ENCODE results near the gene ANKMY1. TPM values are rescaled to one million over a fixed set of nuclear protein-coding genes. Genes with fewer than 3 reads are reported as not detected.

The ANKMY1 gene
- total RNA-seq, 1 experiment from 2014 or later = 85.7 TPM

DNA sequence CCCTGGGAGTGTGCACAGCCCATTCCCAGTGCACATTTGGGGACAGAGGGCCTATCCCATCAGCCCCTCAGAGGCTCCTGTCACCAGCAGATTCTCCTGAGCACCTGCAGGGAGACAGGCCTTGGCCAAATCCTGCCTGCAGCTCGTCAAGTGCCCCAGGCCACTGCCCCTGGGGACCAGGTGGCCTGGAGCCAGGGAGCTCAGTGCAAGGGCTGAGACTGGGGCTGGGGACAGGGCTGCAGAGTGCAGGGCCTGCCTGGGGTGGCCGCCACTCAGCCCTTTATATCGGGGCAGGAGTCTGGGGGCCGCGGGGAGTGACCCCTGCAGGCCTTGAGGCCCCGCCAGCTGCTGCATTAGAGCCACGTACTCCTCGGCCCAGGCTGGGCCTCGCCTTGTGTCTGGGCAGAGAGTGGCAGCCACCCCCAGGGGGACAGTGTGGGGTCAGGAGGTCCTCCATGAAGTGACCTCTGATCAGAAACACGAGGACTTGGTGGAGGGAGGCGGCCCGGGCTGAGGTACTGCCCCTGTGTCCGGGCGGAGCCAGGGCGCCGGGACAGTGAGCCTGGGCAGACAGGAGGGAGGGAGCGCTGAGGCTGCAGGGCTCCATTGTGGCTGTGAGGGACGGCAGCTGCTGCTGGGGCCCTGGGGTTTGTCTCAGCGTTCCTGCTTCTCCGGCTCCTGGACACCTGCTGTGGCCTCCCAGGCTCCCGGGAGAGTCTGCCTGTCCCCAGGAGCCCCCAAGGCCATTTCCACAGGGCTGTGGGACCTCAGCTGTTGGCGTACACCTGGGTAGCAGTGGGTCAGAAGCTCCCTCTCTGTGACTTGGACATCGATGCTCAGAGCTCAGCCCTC lies 98.2 kb downstream of the ANKMY1 start:
- H4K20me1 ChIP-seq (ENCODE audit: insufficient read depth) = peaks cover 8% of the 10 kb centered on the region

DNA sequence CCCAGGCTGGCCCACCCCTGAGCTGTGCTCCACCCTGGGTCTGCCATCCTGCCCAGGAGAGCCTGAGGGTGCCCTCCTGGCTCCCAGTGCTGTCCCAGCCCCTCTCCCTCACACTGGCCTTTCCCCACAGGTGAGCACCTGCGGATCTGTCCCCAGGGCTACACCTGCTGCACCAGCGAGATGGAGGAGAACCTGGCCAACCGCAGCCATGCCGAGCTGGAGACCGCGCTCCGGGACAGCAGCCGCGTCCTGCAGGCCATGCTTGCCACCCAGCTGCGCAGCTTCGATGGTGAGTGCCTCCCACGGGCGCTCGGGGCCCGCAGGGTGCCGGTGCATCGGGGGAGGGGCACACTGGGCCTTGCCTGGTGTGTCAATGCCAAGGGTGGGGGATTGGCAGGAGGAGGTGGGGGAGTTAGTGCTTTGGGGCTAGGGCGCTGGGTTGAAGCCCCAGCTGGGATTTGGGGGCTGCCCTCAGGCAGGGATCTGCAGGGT lies 98.8 kb downstream of the ANKMY1 start:
- H3K79me2 ChIP-seq (ENCODE audit: low read depth) = peaks cover 17% of the 10 kb centered on the region
- H2AFZ ChIP-seq = no peak overlapping the region
- DNase-seq = no peak
- CTCF ChIA-PET = no interaction called here
- H3K36me3 ChIP-seq (ENCODE audit: low read depth) = peaks cover 4% of the 10 kb centered on the region; the same call in 1 of the 2 replicates
- peaks cover 50% of the 10 kb centered on the region for H3F3A ChIP-seq (ENCODE audit: insufficient read depth, low read depth)
- POLR2A ChIA-PET (ENCODE audit: unreplicated experiment) = interaction anchor here (1.0 kb wide), 1 partner anchor 71 kb away, joined by 7 read pairs; no protein-coding TSS in a partner anchor
- H3K4me2 ChIP-seq = peak overlapping the region; percentile 72
- intact Hi-C loops (cut with micrococcal nuclease; ENCODE audit: unreplicated experiment) = loop anchor here (1.0 to 10.0 kb wide), 3 partner anchors 25 to 394 kb away; no protein-coding TSS in a partner anchor
- no TSS peak for BruUV-seq (replicated peaks)
- peak overlapping the region; percentile 84; the same call in 1 of the 2 replicates for H3K27ac ChIP-seq
- H3K27me3 ChIP-seq (ENCODE audit: insufficient read depth, low read depth) = no peaks in the 10 kb centered on the region
- H3K4me3 ChIP-seq = no peak overlapping the region
- H3K4me1 ChIP-seq (replicated peaks; ENCODE audit: insufficient read depth) = peaks cover 56% of the 10 kb centered on the region
- no peaks in the 10 kb centered on the region for H3K9me3 ChIP-seq (ENCODE audit: insufficient read depth, low read depth)
- peaks cover 13% of the 10 kb centered on the region for H4K20me1 ChIP-seq (ENCODE audit: insufficient read depth)
- no peaks in the 10 kb centered on the region for H3K9me2 ChIP-seq (ENCODE audit: insufficient read depth)
- TF ChIP-seq, protein P1, sequence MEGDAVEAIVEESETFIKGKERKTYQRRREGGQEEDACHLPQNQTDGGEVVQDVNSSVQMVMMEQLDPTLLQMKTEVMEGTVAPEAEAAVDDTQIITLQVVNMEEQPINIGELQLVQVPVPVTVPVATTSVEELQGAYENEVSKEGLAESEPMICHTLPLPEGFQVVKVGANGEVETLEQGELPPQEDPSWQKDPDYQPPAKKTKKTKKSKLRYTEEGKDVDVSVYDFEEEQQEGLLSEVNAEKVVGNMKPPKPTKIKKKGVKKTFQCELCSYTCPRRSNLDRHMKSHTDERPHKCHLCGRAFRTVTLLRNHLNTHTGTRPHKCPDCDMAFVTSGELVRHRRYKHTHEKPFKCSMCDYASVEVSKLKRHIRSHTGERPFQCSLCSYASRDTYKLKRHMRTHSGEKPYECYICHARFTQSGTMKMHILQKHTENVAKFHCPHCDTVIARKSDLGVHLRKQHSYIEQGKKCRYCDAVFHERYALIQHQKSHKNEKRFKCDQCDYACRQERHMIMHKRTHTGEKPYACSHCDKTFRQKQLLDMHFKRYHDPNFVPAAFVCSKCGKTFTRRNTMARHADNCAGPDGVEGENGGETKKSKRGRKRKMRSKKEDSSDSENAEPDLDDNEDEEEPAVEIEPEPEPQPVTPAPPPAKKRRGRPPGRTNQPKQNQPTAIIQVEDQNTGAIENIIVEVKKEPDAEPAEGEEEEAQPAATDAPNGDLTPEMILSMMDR (conservative IDR thresholded peaks at IDR 0.05) = no peak
- TF ChIP-seq EZH2 (IDR thresholded peaks at IDR 0.05; ENCODE audit: low read depth) = no peak

More for the DNA sequence above, 98.2 kb downstream of the ANKMY1 start:
- Histone ChIP-seq H3K9me2 (ENCODE audit: insufficient read depth) (no peaks in the 10 kb centered on the region), H3K4me3 (no peak overlapping the region), H3K4me1 (replicated peaks; ENCODE audit: insufficient read depth) (peaks cover 51% of the 10 kb centered on the region), H3F3A (ENCODE audit: insufficient read depth, low read depth) (peaks cover 45% of the 10 kb centered on the region), H3K9me3 (ENCODE audit: insufficient read depth, low read depth) (no peaks in the 10 kb centered on the region), H2AFZ (no peak overlapping the region), H3K79me2 (ENCODE audit: low read depth) (peaks cover 10% of the 10 kb centered on the region), H3K4me2 (no peak overlapping the region), H3K27ac (no peak overlapping the region), H3K27me3 (ENCODE audit: insufficient read depth, low read depth) (no peaks in the 10 kb centered on the region), H3K36me3 (ENCODE audit: low read depth) (peaks cover 10% of the 10 kb centered on the region; the same call in 1 of the 2 replicates)
- no TSS peak for BruUV-seq (replicated peaks)
- ChIA-PET POLR2A (ENCODE audit: unreplicated experiment) (no interaction called here), CTCF (no interaction called here)
- DNase-seq = no peak
- intact Hi-C loops (cut with micrococcal nuclease; ENCODE audit: unreplicated experiment) = loop anchor here (10.0 kb wide), 1 partner anchor 395 kb away; no protein-coding TSS in a partner anchor
- TF ChIP-seq, protein P1 (conservative IDR thresholded peaks at IDR 0.05) = no peak
- TF ChIP-seq EZH2 (IDR thresholded peaks at IDR 0.05; ENCODE audit: low read depth) = no peak

DNA sequence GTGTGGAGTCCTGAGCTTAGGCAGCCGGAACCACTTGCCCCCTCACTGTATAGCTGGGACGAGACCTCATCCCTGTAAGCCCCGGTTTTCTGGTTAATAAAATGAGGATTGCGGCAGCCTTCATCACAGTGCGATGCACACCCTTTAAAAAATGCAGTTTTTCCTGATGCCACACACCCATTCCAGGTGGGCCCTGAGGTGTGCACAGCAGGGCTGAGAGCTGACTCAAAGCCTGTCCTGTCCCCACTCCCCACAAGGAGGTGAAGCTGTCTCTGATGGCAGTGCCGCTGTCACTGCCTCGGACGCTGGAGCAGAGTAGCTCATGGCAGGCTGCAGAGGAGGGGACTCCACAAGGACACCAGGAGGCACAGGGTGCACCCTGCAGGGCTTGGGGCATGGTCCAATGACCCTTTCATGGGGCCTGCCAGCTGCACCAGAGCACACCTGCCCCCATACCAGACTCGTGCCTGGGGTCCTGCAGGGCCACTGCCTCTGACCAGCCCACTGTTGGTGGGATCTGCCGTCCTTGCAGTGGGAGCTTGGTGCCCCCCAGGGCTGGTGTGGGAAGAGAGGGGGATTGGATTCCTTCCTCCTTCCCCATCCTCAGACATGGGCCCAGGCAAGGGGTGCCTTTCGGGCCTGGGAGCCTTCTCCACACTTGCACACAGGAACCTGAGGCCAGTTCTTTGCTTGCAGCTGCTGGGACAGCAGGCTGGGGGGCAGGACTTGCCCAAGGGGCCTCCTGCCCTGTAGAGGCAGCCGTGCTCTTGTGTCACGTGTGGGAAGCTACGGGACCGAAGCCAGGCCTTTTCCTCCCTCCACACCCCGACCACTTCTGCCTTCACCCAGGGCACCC lies 99.5 kb downstream of the ANKMY1 start:
- Histone ChIP-seq H3K79me2 (ENCODE audit: low read depth) (peaks cover 17% of the 10 kb centered on the region), H3K4me2 (peak overlapping the region; percentile 72), H3K27me3 (ENCODE audit: insufficient read depth, low read depth) (no peaks in the 10 kb centered on the region), H3K9me2 (ENCODE audit: insufficient read depth) (no peaks in the 10 kb centered on the region), H3K9me3 (ENCODE audit: insufficient read depth, low read depth) (no peaks in the 10 kb centered on the region), H3K4me3 (no peak overlapping the region; the same call in 1 of the 2 replicates), H4K20me1 (ENCODE audit: insufficient read depth) (peaks cover 13% of the 10 kb centered on the region), H3K27ac (peak overlapping the region; percentile 84), H2AFZ (no peak overlapping the region), H3F3A (ENCODE audit: insufficient read depth, low read depth) (peaks cover 44% of the 10 kb centered on the region), H3K36me3 (ENCODE audit: low read depth) (no peaks in the 10 kb centered on the region), H3K4me1 (replicated peaks; ENCODE audit: insufficient read depth) (peaks cover 56% of the 10 kb centered on the region)
- ChIA-PET POLR2A (ENCODE audit: unreplicated experiment) (interaction anchor here (0.6 to 1.0 kb wide), 4 partner anchors 21 to 227 kb away, joined by 3 to 8 read pairs (median 6); no protein-coding TSS in a partner anchor), CTCF (interaction anchor here (0.6 to 1.4 kb wide), 4 partner anchors 39 to 206 kb away, joined by 3 to 6 read pairs (median 4); no protein-coding TSS in a partner anchor)
- intact Hi-C loops (cut with micrococcal nuclease; ENCODE audit: unreplicated experiment) = loop anchor here (1.0 to 10.0 kb wide), 3 partner anchors 24 to 393 kb away; no protein-coding TSS in a partner anchor
- TF ChIP-seq, protein P1 (conservative IDR thresholded peaks at IDR 0.05) = no peak; the same call in 1 of the 2 replicates
- no peak for TF ChIP-seq EZH2 (IDR thresholded peaks at IDR 0.05; ENCODE audit: low read depth)
- peak; percentile 90 to 95 for DNase-seq
- BruUV-seq (replicated peaks) = TSS peak; percentile 29
